Airway epithelial cell (primary cell): Measurements from ENCODE around the gene CRIM1. TPM values are rescaled to one million over a fixed set of nuclear protein-coding genes. Genes with fewer than 3 reads are reported as not detected.

Experiments
- total RNA-seq: library from RNA; depleted of rRNA; stranded (reverse); fragments of >200 nt; gene quantifications from 2 replicates; pipeline ENCODE4 v1.2.3, GENCODE V29; 2015

The CRIM1 gene
- total RNA-seq: 69.7 and 71.9 TPM in 2 replicates

GRCh38 chr2:36355151-36355889, at the start of gene CRIM1:
Gene CRIM1 (plus strand): TSS chr2:36355778. CDS start chr2:36356293, 515 bp downstream.

GRCh38 chr2:36597532-36598377, 242.2 kb downstream of the CRIM1 start, which contains the start of gene FEZ2:
Gene FEZ2 (minus strand): TSS chr2:36598168. CDS start chr2:36598142, 26 bp downstream.

Other genes starting within 250 kb of the CRIM1 start
- gene FEZ2, start 242.4 kb downstream of the CRIM1 start, total RNA-seq: 30.1 and 34.0 TPM in 2 replicates